ENCODE data around the gene APBA2.
"Not testable (repeated sequence)": the region's sequence is repeated elsewhere in the genome, so short reads cannot be mapped to it uniquely, and the experiment has no call there.

The APBA2 gene

DNA sequence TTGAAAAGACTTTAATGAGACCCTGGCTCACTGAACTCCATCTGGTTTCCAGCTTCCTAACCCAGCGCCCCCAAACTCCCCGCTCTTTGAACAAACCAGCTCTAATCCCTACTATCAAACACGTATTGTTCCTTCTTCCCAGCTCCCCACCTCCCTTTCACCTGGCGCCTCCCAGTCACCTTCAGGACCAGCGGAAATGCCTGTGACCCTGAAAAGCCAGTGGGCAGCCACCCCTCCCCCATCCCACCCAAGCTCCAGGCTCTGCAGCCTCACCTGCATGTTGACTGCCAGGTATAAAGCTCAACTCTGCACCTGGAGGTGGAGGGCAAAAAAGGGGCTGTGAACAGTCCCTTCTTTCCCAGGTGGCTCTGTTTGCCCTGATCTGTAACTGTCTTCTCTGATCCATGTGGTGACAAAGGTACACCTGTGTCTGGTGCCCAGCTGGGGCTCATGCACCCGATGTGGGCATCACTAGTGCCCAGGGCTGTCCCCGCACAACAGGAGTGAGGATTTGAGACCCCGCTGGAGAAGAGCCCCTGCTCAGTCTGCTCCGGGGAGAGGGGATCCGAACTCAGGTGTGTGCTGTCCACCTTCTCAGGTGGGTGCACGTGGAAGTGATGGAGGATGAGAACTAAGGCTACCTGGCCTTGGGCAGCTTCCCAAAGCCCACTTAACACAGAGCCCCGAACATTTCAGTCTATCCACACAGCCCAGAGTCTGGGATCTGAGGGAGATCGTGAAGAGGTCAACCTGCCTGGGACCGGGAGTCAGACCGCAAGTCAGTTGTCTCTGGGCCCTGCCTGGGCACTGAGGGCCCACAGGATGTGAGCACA is 254.9 kb downstream of the APBA2 start:
- Mint-ChIP-seq H3K27me3 (peaks cover 25% of the 10 kb centered on the region), H3K9me3 (no peaks in the 10 kb centered on the region), H3K4me1 (peaks cover 2% of the 10 kb centered on the region), H3K4me3 (no peak overlapping the region), H3K27ac (no peak overlapping the region), H3K36me3 (no peaks in the 10 kb centered on the region)
- CTCF ChIA-PET = interaction anchor here (0.8 to 2.0 kb wide), 12 partner anchors 8 to 785 kb away, joined by 3 to 5 read pairs (median 4); no protein-coding TSS in a partner anchor
- no peak for DNase-seq

DNA sequence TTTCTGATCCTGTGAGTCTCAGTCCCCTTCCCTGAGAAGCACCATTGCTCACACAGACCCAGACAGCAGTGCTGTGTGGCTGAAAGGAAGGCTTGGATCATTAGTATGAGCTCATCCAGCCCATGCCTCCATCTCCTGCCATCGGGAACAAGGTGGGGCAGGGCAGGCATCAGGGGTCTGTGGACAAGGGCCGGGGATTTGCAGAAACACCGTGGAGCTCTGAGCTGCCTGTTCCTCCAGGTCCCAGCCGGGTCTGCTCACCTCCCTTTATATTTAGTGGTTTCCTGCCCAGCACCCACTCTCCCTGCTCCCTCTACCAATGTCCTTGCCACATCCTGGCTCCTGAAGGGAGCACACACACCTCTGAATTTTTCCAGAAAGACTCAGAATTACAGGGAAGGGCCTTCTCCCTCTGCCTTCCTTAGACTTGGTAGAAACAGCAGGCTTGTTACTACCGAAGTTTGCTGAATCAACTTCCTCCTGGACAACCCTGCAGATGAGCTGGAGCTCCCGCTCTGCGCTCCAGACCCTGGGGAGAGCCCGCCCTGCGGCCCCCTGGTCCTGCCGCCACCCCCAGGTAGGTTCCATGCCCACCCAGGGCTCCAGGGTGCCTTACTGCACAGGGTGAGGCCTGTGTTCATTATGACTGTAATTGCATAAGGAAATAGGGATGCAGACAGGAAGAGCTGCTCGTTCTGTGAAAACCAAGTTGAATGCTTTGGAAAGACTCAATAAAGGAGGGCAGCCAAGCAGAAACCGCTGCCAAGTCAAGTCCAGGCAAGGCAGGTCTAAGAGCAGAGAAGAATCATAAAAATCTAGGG is 255.7 kb downstream of the APBA2 start:
- CTCF ChIA-PET = interaction anchor here (0.6 kb wide), 2 partner anchors 139 to 934 kb away, joined by 3 to 4 read pairs; no protein-coding TSS in a partner anchor
- H3K4me3 Mint-ChIP-seq = no peak overlapping the region
- H3K36me3 Mint-ChIP-seq = no peaks in the 10 kb centered on the region
- H3K27me3 Mint-ChIP-seq = peaks cover 25% of the 10 kb centered on the region
- H3K9me3 Mint-ChIP-seq = no peaks in the 10 kb centered on the region
- no peak for DNase-seq
- peaks cover 2% of the 10 kb centered on the region for H3K4me1 Mint-ChIP-seq
- no peak overlapping the region for H3K27ac Mint-ChIP-seq

DNA sequence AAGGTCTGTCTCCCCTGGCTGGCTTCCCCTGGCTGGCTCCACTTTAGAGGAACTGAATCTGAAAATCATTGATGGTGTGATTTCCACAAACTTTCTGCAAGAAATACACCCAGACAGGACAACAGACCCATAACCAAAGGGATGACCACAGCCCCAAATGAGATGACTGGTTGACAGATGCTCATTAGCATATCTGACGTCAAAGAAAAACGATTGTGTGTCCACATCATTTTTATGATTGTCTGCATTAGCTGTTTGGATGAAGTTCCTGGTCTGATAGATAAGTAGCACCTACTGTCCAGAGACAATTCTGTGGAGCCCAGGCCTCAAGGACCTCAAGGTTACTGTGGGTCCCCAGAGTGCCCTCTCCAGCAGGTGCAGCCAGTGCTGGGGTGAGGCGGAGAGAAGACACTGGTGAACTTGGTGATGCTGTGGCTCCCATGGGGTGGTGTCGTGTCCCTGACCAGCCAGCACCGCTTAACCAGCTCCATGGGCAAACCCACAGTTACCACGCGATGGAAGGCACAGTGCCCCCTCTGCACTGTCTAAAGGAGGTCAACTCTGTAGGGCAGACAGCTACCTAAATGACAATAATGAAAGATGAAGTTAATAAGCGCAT is 256.5 kb downstream of the APBA2 start:
- DNase-seq = no peak
- Mint-ChIP-seq H3K27me3 (peaks cover 25% of the 10 kb centered on the region), H3K4me1 (peaks cover 2% of the 10 kb centered on the region), H3K9me3 (no peaks in the 10 kb centered on the region), H3K27ac (no peak overlapping the region), H3K36me3 (no peaks in the 10 kb centered on the region), H3K4me3 (no peak overlapping the region)
- CTCF ChIA-PET = no interaction called here

DNA sequence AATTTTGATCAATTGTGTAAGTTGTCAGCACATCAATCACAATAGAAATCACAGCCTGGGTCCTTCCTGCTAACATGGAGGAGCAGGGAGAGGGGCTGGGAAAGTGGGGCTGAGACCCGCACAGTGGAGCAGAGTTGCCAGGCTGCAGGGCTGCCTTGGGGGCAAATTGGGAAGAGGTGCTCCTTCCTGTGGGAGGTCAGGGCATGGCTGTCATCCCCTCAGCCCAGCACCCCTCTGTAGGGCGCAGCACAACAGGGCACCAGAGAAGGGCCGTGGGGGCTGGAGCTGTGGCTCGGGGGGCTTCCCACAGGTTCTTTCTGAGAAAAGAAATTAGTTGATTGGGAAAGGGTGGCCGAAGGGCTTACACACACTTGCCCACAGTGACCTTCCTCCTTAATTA is 257.5 kb downstream of the APBA2 start:
- CTCF ChIA-PET = interaction anchor here (1.0 kb wide), 1 partner anchor 115 kb away, joined by 3 read pairs; no protein-coding TSS in a partner anchor
- Mint-ChIP-seq H3K4me3 (no peak overlapping the region), H3K36me3 (no peaks in the 10 kb centered on the region), H3K27me3 (peaks cover 25% of the 10 kb centered on the region), H3K27ac (no peak overlapping the region), H3K9me3 (no peaks in the 10 kb centered on the region), H3K4me1 (peaks cover 2% of the 10 kb centered on the region)
- no peak for DNase-seq

DNA sequence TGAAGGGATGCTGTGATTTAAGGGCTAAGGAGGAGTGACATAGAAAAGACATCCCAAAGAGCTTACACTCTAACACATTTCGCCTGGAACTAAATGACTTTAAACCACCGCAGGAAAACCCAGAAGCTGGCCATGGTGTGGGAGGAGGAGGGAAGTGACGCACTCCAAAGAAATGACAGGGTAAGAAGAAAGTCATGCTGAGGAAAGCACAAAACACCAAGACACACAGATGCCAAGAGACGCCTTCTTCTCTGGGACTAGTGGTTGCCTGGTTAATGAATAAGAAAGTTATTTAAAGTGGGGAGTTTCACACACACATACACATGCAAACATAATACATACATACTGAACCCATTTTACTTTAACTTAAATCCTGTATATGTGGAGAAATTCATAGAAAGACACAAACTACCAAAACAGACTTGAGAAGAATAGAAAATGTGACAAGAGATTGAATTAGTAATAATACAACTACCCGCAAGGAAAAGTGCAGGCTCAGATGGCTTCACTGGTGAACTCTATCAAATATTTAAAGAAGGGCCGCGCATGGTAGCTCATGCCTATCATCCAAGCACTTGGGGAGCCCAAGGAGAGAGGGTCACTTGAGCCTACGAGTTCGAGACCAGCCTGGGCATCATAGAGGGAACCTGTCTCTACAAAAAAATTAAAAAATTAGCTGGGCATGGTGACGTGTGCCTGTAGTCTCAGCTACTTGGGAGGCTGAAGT is 258.3 kb downstream of the APBA2 start:
- no peak for DNase-seq
- Mint-ChIP-seq H3K36me3 (no peaks in the 10 kb centered on the region), H3K27me3 (peaks cover 25% of the 10 kb centered on the region), H3K4me3 (no peak overlapping the region), H3K27ac (no peak overlapping the region), H3K4me1 (peaks cover 2% of the 10 kb centered on the region), H3K9me3 (no peaks in the 10 kb centered on the region)
- CTCF ChIA-PET = interaction anchor here (1.0 kb wide), 1 partner anchor 116 kb away, joined by 3 read pairs; no protein-coding TSS in a partner anchor

DNA sequence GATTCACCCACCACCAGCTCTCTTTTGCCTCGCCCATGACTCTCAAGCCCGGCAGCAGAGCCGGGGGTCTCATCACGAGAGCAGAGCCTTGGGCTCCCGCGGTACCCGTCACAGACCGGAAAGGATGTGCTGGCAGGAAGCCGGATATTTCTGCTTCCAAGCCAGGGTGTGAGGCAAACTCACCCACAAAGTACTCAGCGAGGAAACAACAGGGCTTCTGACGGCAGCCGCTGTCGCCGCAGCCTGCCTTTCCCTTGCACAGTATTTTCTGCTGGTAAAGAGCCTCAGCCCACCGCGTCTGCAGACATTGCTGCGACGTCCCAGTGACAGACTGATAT is 263.9 kb downstream of the APBA2 start:
- Mint-ChIP-seq H3K36me3 (no peaks in the 10 kb centered on the region), H3K27ac (no peak overlapping the region), H3K9me3 (no peaks in the 10 kb centered on the region), H3K4me1 (no peaks in the 10 kb centered on the region), H3K4me3 (no peak overlapping the region), H3K27me3 (no peaks in the 10 kb centered on the region)
- CTCF ChIA-PET = no interaction called here
- no peak for DNase-seq

DNA sequence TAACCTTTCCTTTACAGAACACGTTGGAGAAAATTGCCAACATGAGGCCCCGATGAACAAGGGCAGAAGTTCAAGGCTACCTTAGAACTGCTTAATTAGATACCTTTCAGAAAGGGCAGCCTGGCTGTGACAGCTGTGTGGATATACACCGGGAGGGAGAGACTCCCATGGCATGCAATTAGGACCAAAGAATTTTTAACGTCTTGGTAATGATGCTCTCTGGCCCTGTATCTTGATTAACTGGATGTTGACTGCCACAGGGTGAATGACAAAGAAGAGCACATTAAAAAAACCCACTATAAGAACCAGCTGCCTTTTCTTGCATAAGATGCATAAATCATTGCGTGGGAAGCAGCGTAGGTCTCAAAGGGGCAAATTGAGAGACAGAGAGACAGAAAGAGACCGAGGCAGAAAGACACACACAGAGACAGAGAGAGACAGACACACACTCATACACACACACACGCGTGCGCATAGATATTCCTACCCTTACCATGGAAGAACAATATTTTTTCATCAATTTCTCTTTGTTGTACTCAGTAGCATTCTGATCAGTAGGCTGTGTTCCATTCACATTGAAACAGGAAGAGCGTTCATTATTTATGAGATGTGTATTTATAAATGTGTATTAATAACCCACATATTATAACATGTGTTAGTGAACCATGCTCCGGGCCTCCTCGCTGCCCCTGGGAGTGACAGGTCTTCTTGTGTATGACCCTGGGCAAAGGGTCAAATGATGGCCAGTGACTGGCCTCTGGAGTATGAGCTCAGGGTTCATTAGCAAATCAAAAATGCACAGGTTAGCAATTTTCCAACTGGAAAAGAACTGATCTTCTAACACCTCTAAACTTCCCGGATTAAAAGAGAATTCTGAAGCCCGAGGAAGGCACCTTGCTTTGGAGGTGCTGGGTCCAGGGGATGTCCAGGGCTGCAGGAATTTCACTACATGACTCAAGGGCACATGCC is 265.0 kb downstream of the APBA2 start:
- Mint-ChIP-seq H3K36me3 (no peaks in the 10 kb centered on the region), H3K4me1 (no peaks in the 10 kb centered on the region), H3K27ac (no peak overlapping the region), H3K27me3 (peaks cover 3% of the 10 kb centered on the region), H3K4me3 (no peak overlapping the region), H3K9me3 (no peaks in the 10 kb centered on the region)
- CTCF ChIA-PET = no interaction called here
- no peak for DNase-seq

DNA sequence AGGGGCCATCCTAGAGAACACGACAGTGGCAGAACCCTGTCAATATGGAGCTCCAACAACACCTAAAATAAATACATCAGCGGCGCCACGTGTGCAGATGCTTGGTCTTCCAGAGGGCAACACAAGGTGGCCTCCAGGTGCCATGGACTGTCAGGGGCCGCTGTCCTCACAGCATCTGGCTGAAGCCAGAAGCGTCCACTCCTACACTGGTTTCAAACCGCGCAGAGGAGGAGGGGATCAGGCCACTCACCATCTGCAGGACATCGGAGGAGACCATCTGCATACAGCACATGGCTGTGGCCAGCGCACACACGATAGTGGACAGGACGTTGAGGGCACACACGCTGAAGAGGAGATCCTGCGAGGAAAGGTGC is 265.7 kb downstream of the APBA2 start:
- Mint-ChIP-seq H3K4me3 (no peak overlapping the region), H3K27me3 (peaks cover 3% of the 10 kb centered on the region), H3K9me3 (no peaks in the 10 kb centered on the region), H3K36me3 (no peaks in the 10 kb centered on the region), H3K4me1 (no peaks in the 10 kb centered on the region), H3K27ac (no peak overlapping the region)
- CTCF ChIA-PET = no interaction called here
- no peak for DNase-seq

DNA sequence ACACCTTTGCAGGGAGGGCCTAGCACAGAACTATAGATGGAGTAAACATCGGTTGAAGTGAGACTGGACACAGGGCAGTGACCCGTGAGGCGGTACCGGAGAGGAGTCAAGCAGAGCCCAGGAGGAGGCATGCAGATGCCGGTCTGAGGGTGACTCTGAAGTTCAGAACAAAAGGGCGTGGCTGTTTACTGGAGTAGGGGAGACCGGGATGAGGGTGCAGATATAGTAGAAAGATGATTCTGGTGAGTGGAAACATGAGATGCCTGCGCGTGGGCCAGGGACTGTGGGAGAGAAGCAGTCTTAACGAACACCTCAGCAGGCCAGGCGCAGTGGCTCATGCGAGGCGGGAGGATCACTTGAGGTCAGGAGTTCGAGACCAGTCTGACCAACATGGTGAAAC is 270.7 kb downstream of the APBA2 start:
- Mint-ChIP-seq H3K27me3 (peaks cover 3% of the 10 kb centered on the region), H3K9me3 (peaks cover under 1% of the 10 kb centered on the region), H3K36me3 (no peaks in the 10 kb centered on the region), H3K4me3 (no peak overlapping the region), H3K4me1 (peaks cover 4% of the 10 kb centered on the region), H3K27ac (no peak overlapping the region)
- DNase-seq = no peak
- CTCF ChIA-PET = no interaction called here

DNA sequence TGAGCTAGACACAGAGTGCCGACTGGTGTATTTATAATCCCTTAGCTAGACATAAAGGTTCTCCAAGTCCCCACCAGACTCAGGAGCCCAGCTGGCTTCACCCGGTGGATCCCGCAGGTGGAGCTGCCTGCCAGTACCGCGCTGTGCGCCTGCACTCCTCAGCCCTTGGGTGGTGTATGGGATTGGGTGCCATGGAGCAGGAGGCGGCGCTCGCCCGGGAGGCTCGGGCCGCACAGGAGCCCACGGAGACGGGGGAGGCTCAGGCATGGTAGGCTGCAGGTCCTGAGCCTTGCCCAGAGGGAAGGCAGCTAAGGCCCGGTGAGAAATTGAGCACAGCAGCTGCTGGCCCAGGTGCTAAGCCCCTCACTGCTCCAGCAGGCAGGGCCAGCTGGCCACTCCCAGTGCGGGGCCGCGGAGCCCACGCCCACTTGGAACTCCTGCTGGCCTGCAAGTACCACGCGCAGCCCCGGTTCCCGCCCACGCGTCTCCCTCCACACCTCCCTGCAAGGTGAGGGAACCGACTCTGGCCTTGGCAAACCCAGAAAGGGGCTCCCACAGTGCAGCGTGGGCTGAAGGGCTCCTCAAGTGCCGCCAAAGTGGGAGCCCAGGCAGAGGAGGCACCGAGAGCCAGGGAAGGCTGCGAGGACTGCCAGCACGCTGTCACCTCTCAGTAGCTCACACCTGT is 274.1 kb downstream of the APBA2 start:
- no peaks in the 10 kb centered on the region for H3K36me3 Mint-ChIP-seq
- peaks cover 20% of the 10 kb centered on the region for H3K27me3 Mint-ChIP-seq
- H3K9me3 Mint-ChIP-seq = peaks cover 6% of the 10 kb centered on the region
- peaks cover 4% of the 10 kb centered on the region for H3K4me1 Mint-ChIP-seq
- H3K4me3 Mint-ChIP-seq = no peak overlapping the region
- no peak for DNase-seq
- CTCF ChIA-PET = no interaction called here
- no peak overlapping the region for H3K27ac Mint-ChIP-seq

DNA sequence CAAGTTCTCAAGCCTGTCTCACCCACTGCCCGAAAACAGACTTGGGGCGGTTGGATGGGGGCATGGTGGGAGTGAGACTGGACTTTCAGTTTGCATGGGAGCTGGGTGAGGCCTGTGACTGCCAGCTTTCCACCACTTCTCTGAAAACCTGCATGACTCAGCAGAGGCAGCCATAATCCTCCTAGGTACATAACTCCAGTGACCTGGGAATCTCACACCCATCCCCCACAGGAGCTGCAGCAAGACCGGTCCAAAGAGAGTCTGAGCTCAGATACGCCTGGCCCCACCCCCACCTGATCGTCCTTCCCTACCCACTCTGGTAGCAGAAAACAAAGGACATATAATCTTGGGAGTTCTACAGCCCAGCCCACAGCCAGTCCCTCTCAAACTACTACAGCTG is 276.6 kb downstream of the APBA2 start:
- CTCF ChIA-PET = interaction anchor here (1.6 kb wide), 1 partner anchor 22 kb away, joined by 5 read pairs; no protein-coding TSS in a partner anchor
- no peak overlapping the region for H3K27ac Mint-ChIP-seq
- peaks cover 4% of the 10 kb centered on the region for H3K4me1 Mint-ChIP-seq
- no peaks in the 10 kb centered on the region for H3K36me3 Mint-ChIP-seq
- DNase-seq = no peak
- H3K4me3 Mint-ChIP-seq = no peak overlapping the region
- peaks cover 6% of the 10 kb centered on the region for H3K9me3 Mint-ChIP-seq
- peaks cover 35% of the 10 kb centered on the region for H3K27me3 Mint-ChIP-seq

DNA sequence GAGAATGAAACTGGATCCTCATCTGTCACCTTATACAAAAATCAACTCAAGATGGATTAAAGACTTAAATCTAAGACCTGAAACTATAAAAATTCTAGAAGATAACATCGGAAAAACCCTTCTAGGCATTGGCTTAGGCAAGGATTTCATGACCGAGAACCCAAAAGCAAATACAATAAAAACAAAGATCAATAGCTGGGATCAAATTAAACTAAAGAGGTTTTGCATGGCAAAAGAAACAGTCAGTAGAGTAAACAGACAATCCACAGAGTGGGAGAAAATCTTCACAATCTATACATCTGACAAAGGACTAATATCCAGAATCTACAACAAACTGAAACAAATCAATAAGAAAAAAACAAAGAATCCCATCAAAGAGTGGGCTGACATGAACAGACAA is 281.3 kb downstream of the APBA2 start:
- H3K27ac Mint-ChIP-seq, DNase-seq, H3K4me3 Mint-ChIP-seq, H3K36me3 Mint-ChIP-seq, CTCF ChIA-PET, H3K9me3 Mint-ChIP-seq, H3K4me1 Mint-ChIP-seq: not testable (repeated sequence)
- peaks cover 30% of the 10 kb centered on the region for H3K27me3 Mint-ChIP-seq
